SU-DHL-6 (cell line): ENCODE data around the gene CCDC141.

Experiments
- H2AFZ ChIP-seq: fragments of 200-600 bp; sonication (generic); 2 replicates; pipeline ENCODE4 v1.6.1; 2014; ENCODE audit warnings: low read depth, mild to moderate bottlenecking, moderate library complexity, mixed read lengths, antibody characterized with exemption, low read length; ENCODE audit not compliant: severe bottlenecking
- H3F3A ChIP-seq: fragments of 200-600 bp; shearing (Covaris generic); 2 replicates; pipeline ENCODE4 v1.6.0; 2016; ENCODE audit warnings: antibody characterized with exemption, mild to moderate bottlenecking; ENCODE audit not compliant: insufficient read depth
- H3K27ac ChIP-seq: fragments of 200-600 bp; sonication (generic); 2 replicates; pipeline ENCODE4 v1.5.1; 2016; ENCODE audit warnings: low read depth, mild to moderate bottlenecking, low read length, moderate library complexity, mixed read lengths
- H3K27me3 ChIP-seq: fragments of 200-600 bp; sonication (generic), shearing (Covaris generic); 2 replicates; pipeline ENCODE4 v1.6.0; 2014; ENCODE audit warnings: mild to moderate bottlenecking, low read length
- H3K36me3 ChIP-seq: fragments of 200-600 bp; sonication (generic); 2 replicates; pipeline ENCODE4 v1.6.1; 2014; ENCODE audit warnings: mild to moderate bottlenecking, low read length, mixed read lengths
- H3K4me2 ChIP-seq: fragments of 300-600, 200-600 bp; shearing (Covaris generic), sonication (generic); 2 replicates; pipeline ENCODE4 v1.6.0; 2014; ENCODE audit warnings: low read length, low read depth, mild to moderate bottlenecking; ENCODE audit not compliant: poor library complexity, severe bottlenecking
- H3K4me3 ChIP-seq: fragments of 200-600 bp; sonication (generic); 2 replicates; pipeline ENCODE4 v1.5.1; 2014; ENCODE audit warnings: antibody characterized with exemption, low read length, mild to moderate bottlenecking, mixed read lengths; ENCODE audit not compliant: insufficient read depth, poor library complexity, severe bottlenecking
- H3K79me2 ChIP-seq: fragments of 200-600 bp; sonication (generic); 2 replicates; pipeline ENCODE4 v1.6.1; 2014; ENCODE audit warnings: mild to moderate bottlenecking, low read length, moderate library complexity; ENCODE audit not compliant: insufficient read depth
- H3K9ac ChIP-seq: fragments of 200-600 bp; sonication (generic); 2 replicates; pipeline ENCODE4 v1.7.0; 2014; ENCODE audit warnings: mild to moderate bottlenecking, low read length
- H3K9me2 ChIP-seq: fragments of 200-600 bp; sonication (generic); replicated peaks from 2 replicates; pipeline ENCODE4 v1.6.1; 2014; ENCODE audit warnings: low read length; ENCODE audit not compliant: insufficient read depth
- H3K9me3 ChIP-seq: fragments of 200-600 bp; sonication (generic); 2 replicates; pipeline ENCODE4 v1.6.1; 2014; ENCODE audit warnings: low read length, mixed read lengths; ENCODE audit not compliant: insufficient read depth
- H4K20me1 ChIP-seq: fragments of 200-600 bp; sonication (generic); 2 replicates; pipeline ENCODE4 v1.6.1; 2014; ENCODE audit warnings: low read depth, mild to moderate bottlenecking, antibody characterized with exemption, low read length, moderate library complexity, mixed read lengths
- CTCF ChIP-seq: fragments of 200-600 bp; sonication (generic); IDR thresholded peaks from one replicate; pipeline ENCODE4 v1.5.1; 2017; ENCODE audit warnings: antibody characterized with exemption, mild to moderate bottlenecking, low read length, moderate library complexity; ENCODE audit not compliant: insufficient read depth, poor library complexity, severe bottlenecking
- EZH2phosphoT487 ChIP-seq: fragments of 200-600 bp; sonication (generic), shearing (Covaris generic); conservative IDR thresholded peaks from 2 replicates; pipeline ENCODE4 v1.6.1; 2018; ENCODE audit warnings: mild to moderate bottlenecking, antibody characterized with exemption, low read length, moderate library complexity, mixed read lengths

The CCDC141 gene

GRCh38 chr2:178829299-178829960 lies 220.5 kb downstream of the CCDC141 start:
- TF ChIP-seq CTCF = no peak
- no peak for TF ChIP-seq EZH2phosphoT487
- Histone ChIP-seq H3K27me3 (no peaks in the 10 kb centered on the region), H2AFZ (no peak overlapping the region)

GRCh38 chr2:178828486-178828881 lies 221.5 kb downstream of the CCDC141 start:
- H2AFZ ChIP-seq = no peak overlapping the region
- H3K9ac ChIP-seq = no peak overlapping the region
- no peaks in the 10 kb centered on the region for H3K36me3 ChIP-seq

More at GRCh38 chr2:178829299-178829960, 220.5 kb downstream of the CCDC141 start:
- no peaks in the 10 kb centered on the region for H3K9me3 ChIP-seq
- no peak overlapping the region for H3K27ac ChIP-seq
- H3K4me3 ChIP-seq = no peak overlapping the region
- no peaks in the 10 kb centered on the region for H3F3A ChIP-seq
- no peaks in the 10 kb centered on the region for H3K79me2 ChIP-seq
- no peak overlapping the region for H3K4me2 ChIP-seq
- no peaks in the 10 kb centered on the region for H3K36me3 ChIP-seq
- H4K20me1 ChIP-seq = no peaks in the 10 kb centered on the region
- no peaks in the 10 kb centered on the region for H3K9me2 ChIP-seq
- no peak overlapping the region for H3K9ac ChIP-seq

GRCh38 chr2:178827739-178828485 lies 222.0 kb downstream of the CCDC141 start:
- Histone ChIP-seq H3F3A (no peaks in the 10 kb centered on the region), H3K27me3 (no peaks in the 10 kb centered on the region), H3K9ac (no peak overlapping the region), H3K79me2 (no peaks in the 10 kb centered on the region), H3K27ac (no peak overlapping the region), H4K20me1 (no peaks in the 10 kb centered on the region), H2AFZ (no peak overlapping the region), H3K4me2 (no peak overlapping the region), H3K4me3 (no peak overlapping the region), H3K9me2 (no peaks in the 10 kb centered on the region), H3K36me3 (no peaks in the 10 kb centered on the region), H3K9me3 (no peaks in the 10 kb centered on the region)
- TF ChIP-seq EZH2phosphoT487 = no peak
- no peak for TF ChIP-seq CTCF

More at GRCh38 chr2:178828486-178828881, 221.5 kb downstream of the CCDC141 start:
- no peaks in the 10 kb centered on the region for H4K20me1 ChIP-seq
- no peak overlapping the region for H3K4me2 ChIP-seq
- no peaks in the 10 kb centered on the region for H3K79me2 ChIP-seq
- no peaks in the 10 kb centered on the region for H3K27me3 ChIP-seq
- H3K27ac ChIP-seq = no peak overlapping the region
- TF ChIP-seq EZH2phosphoT487 = no peak
- TF ChIP-seq CTCF = no peak
- no peak overlapping the region for H3K4me3 ChIP-seq
- no peaks in the 10 kb centered on the region for H3F3A ChIP-seq
- no peaks in the 10 kb centered on the region for H3K9me3 ChIP-seq
- no peaks in the 10 kb centered on the region for H3K9me2 ChIP-seq
